GM12873 (cell line): ENCODE measurements around the gene FOXA2.

Source experiments
- TF ChIP-seq, protein P1 (sequence below): IDR thresholded peaks from 2 replicates; pipeline ENCODE4 v1.5.1; 2012; ENCODE audit warnings: low read depth, mild to moderate bottlenecking, moderate library complexity, low read length, control low read depth; ENCODE audit not compliant: insufficient read depth; ENCODE audit errors: missing control alignments

FOXA2 gene

DNA sequence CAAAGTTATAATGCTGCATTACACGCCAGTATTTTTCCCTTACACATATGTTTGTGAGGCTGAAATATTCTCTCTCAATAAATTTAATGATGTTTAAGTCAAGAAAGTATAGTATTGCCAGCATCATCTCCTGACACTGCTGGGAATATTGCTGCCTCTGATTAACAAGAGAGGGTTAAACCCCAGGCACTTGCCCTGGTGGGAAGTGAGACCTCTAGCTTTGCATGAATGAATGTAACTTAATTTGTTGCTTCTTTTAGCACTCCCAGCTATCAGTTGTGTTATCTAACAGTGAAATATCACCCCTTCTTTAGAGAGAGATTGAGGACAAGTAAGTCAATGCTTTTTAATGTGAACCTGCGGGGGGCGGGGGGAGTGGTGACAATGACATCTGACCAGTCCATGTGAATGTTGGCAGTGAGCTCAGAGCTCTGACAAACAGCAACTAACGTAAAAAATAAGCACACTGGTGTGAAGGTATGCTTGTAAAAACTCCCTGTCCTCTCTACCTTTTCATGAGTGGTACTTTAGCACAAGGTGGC lies 9.8 kb downstream of the FOXA2 start:
- TF ChIP-seq, protein P1, sequence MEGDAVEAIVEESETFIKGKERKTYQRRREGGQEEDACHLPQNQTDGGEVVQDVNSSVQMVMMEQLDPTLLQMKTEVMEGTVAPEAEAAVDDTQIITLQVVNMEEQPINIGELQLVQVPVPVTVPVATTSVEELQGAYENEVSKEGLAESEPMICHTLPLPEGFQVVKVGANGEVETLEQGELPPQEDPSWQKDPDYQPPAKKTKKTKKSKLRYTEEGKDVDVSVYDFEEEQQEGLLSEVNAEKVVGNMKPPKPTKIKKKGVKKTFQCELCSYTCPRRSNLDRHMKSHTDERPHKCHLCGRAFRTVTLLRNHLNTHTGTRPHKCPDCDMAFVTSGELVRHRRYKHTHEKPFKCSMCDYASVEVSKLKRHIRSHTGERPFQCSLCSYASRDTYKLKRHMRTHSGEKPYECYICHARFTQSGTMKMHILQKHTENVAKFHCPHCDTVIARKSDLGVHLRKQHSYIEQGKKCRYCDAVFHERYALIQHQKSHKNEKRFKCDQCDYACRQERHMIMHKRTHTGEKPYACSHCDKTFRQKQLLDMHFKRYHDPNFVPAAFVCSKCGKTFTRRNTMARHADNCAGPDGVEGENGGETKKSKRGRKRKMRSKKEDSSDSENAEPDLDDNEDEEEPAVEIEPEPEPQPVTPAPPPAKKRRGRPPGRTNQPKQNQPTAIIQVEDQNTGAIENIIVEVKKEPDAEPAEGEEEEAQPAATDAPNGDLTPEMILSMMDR, result no peak

DNA sequence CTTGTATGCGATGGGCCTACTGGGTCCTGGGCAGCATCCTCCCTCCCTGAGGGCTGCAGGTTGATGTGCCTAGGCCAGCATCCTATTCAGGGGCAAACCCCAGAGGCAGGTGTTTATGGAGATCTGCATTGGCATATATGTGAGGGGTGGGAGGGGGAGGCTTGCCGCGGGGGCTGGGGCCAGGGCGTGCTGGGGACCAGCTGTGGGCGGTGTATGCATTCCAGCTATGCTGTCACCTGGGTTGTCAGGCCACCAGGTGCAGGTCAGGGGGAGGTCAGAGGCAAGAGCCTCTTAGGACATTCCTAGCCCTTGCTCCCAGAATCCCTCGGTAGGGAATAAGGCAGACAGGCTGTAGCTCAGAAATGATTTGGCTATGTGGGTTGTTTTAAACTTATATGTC lies 11.9 kb downstream of the FOXA2 start:
- TF ChIP-seq, protein P1, result no peak

DNA sequence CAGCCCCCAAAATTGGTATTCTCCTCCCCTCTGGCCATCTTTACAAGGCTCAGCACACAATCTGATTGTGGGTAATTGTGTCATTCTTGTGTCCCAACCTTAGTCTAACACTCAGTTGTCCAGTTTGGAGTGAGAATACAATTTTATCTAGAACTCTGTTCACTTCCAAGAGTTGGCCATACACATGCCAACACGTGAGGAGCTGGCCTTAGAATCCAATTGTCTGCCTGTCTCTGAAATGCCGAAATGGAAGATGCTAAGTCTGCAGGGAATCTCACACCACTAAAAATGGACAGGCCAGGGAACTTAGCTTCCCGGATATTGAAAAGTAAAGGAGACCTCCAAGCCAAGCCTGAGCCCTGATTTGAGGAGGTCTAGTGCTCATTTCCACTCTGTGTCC lies 12.3 kb downstream of the FOXA2 start:
- TF ChIP-seq, protein P1, result no peak

DNA sequence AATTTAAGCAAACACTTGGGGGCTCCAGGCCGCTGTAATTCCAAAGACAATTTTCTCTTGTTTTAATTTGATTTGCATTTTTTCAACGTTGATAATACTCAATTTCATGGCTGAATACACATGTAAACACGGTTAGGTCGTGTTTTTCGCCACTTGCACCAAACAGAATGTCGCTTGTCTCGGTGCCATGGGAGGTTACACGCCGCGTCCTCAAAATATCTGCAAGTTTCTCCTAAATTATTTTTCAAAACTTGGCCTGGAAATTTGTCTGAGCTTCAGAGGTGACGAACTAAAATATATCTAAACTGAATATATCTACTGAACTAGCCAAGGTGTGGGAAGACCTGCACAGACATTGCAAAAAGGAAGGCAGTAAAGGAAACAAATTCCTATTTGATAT lies 15.0 kb downstream of the FOXA2 start:
- TF ChIP-seq, protein P1, result no peak

DNA sequence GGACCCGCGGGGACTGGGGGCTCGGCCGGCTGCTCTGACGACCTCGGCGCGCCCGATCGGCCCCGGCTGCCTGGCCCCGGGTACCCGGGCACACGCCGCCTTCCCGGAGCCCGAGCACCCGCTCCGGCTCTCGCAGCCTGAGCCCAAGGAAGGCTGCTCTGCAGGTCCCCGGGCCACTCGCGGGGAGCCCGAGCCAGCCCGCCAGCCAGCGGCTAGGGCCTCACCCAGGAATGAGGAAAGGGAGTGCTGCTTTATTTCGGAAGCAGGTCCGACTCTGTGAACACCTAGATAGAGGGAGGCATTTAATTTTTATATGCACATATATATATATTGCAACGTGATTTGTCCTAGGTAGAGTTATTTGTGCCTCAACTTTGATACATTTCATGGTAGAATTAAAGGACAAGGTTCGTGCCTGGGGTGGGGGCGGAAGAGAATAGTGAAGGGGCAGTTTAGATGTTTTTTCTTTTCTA lies 15.5 kb downstream of the FOXA2 start:
- TF ChIP-seq, protein P1, result no peak

DNA sequence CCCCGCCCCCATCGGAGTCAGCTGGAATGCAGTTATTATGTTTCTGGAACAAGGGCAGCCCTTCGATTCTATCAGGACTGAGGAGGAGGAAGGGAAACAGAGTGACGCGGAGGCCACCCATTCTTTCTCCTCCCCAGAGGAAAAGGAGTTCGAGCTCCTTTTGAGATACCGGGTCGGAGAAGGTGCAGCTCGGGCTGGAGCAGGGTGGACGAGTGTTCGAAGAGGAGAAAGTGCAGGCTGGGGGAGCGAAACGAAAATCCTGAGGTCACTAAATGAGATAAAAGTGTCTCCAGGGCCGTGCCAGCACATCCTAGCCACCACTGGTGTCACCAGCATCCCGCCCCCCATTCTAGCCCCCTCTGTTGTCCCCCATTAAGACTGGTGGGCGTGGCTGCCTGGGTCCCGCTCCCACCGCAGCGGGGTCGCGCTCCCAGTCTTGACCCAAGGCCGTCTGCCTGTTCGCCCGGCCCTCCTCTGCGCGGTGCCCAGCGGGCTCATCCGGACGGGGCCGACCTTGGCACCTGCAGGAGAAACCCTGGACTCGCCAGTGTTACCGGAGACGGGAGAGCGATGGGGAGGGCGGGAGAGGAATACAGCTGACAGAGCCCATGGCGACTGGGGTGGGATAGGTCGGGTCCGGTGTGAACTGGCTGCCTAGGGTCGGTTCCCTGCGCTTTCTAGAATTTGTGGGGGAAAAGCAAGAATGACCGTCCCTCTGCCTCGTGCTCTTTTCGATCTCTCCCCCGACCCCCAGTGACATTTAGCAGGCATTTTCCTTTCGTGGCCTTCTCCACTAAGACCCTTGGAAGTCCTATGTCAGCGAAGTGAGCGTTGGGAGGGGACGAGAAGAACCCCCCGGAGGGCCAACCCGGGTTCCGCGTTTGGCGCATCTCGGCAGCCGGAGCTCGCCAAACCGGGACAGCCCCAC lies 16.2 kb downstream of the FOXA2 start:
- TF ChIP-seq, protein P1, result no peak

DNA sequence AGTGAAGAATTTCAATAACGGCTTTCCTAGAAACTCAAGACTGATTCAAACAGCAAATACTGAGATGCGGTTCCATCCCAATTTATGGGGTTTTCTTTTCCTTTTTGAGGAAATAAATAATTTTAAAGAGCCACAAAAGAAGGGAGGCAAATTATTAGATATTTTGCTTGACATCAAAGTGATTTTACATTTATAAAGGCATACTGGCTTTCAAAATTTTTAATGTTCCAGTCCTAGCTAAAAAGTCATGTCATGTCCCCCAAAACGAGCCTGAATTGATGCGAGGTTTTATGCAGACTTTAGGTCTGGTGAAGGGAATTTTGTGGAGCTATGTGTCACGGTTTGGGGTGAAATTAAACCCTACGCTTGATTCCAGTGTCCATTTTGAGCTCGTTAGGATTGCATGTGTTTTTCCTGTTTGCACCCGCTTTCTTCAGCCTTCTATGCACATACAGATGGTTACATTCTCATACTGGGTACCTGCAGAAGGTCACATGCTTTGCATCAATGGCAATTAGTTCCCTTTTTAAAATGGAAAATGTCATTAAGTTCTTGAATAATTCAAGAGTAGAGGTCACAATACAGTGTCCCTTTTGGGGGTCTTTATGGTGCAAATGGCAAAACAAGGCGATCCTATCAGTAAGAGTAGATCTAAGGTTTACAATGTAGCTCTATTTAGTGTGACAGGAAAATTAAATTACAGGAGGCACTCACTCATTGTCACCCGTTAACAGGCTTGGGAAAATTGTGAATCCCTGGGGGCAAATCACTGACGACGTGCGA lies 17.3 kb downstream of the FOXA2 start:
- TF ChIP-seq, protein P1, result no peak
